BLaER1 (cell line): ENCODE data around the gene GTPBP6.
"Not testable (repeated sequence)": the region's sequence is repeated elsewhere in the genome, so short reads cannot be mapped to it uniquely, and the experiment has no call there.

Experiments used
- H3K27ac ChIP-seq: shearing (Covaris generic); formaldehyde crosslinking; 2 replicates; pipeline ENCODE4 v1.8.1; 2022
- H3K27me3 ChIP-seq: shearing (Covaris generic); formaldehyde crosslinking; 2 replicates; pipeline ENCODE4 v1.8.1; 2022
- H3K36me3 ChIP-seq: shearing (Covaris generic); formaldehyde crosslinking; 2 replicates; pipeline ENCODE4 v1.8.1; 2022
- H3K4me1 ChIP-seq: shearing (Covaris generic); formaldehyde crosslinking; 2 replicates; pipeline ENCODE4 v1.8.1; 2022
- H3K4me2 ChIP-seq: shearing (Covaris generic); formaldehyde crosslinking; 2 replicates; pipeline ENCODE4 v1.8.1; 2022
- H3K4me3 ChIP-seq: shearing (Covaris generic); formaldehyde crosslinking; 2 replicates; pipeline ENCODE4 v1.8.1; 2022
- H3K9ac ChIP-seq: shearing (Covaris generic); formaldehyde crosslinking; 2 replicates; pipeline ENCODE4 v1.8.1; 2022
- H3K9me3 ChIP-seq: shearing (Covaris generic); formaldehyde crosslinking; 2 replicates; pipeline ENCODE4 v1.8.1; 2022
- H4K20me1 ChIP-seq: shearing (Covaris generic); formaldehyde crosslinking; 2 replicates; pipeline ENCODE4 v1.8.1; 2022
- Cebpa-rat ChIP-seq: shearing (Covaris generic); IDR thresholded peaks from 2 replicates; pipeline ENCODE4 v1.8.1; 2022

Gene GTPBP6

DNA sequence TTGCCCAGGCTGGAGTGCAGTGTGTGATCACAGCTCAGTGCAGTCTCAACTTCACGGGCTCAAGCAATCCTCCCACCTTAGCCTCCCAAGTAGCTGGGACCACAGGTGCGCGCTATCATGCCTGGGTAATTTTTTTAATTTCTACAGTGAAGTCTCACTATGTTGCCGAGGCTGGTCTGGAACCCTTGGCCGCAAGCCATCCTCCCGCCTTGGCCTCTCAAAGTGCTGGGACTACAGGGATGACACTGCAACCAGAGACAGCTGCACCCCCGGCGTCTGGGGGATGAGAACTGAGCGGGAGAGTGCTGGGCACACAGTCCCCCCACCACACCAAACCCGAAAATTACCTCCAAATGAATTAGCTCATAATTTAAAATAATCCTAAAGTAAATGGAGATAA, 33.1 kb upstream of the GTPBP6 start:
- H3K36me3 ChIP-seq, result peaks cover 74% of the 10 kb centered on the region

DNA sequence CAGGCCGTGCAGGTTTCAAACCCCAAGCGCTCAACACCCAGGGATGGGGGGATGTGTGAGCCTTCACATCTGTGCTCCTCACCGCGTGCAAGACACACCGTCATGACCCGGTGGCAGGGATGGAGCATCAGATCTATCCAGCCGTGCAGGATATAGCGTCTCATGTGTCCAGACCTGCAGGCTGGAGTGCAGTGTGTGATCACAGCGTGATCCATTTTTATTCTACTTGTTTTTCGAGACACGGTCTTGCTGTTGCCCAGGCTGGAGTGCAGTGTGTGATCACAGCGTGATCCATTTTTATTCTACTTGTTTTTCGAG, 32.7 kb upstream of the GTPBP6 start:
- H3K9ac ChIP-seq, H3K27ac ChIP-seq, H3K27me3 ChIP-seq, H3K4me3 ChIP-seq, H3K4me2 ChIP-seq: not testable (repeated sequence)
- H4K20me1 ChIP-seq, result peaks cover 87% of the 10 kb centered on the region; the same call in 1 of the 2 replicates
- H3K4me1 ChIP-seq, result peaks cover 35% of the 10 kb centered on the region
- peaks cover 21% of the 10 kb centered on the region for H3K9me3 ChIP-seq
- peaks cover 79% of the 10 kb centered on the region for H3K36me3 ChIP-seq

More for the DNA sequence above, 33.1 kb upstream of the GTPBP6 start:
- Histone ChIP-seq H3K4me2 (no peak overlapping the region), H3K9me3 (peaks cover 16% of the 10 kb centered on the region), H3K4me3 (no peak overlapping the region), H3K27ac (no peak overlapping the region), H3K9ac (no peak overlapping the region), H3K4me1 (peaks cover 40% of the 10 kb centered on the region), H3K27me3 (no peaks in the 10 kb centered on the region), H4K20me1 (peaks cover 91% of the 10 kb centered on the region; the same call in 1 of the 2 replicates)
- no peak for TF ChIP-seq Cebpa-rat

- Histone ChIP-seq H3K27ac (0 out of 2 replicates have a peak overlapping the region, but pooled peaks have one; percentile 22), H3K9ac (no peak overlapping the region), H3K4me3 (no peak overlapping the region), H4K20me1 (peaks cover 81% of the 10 kb centered on the region; the same call in 1 of the 2 replicates), H3K36me3 (peaks cover 82% of the 10 kb centered on the region), H3K9me3 (peaks cover 24% of the 10 kb centered on the region), H3K4me1 (peaks cover 29% of the 10 kb centered on the region), H3K27me3 (no peaks in the 10 kb centered on the region), H3K4me2 (no peak overlapping the region)
- no peak for TF ChIP-seq Cebpa-rat
Measured at GRCh38 chrX:350534-351323, 32.1 kb upstream of the GTPBP6 start.

- no peak for TF ChIP-seq Cebpa-rat
- H3K4me3 ChIP-seq, result no peak overlapping the region
- H4K20me1 ChIP-seq, result peaks cover 76% of the 10 kb centered on the region; the same call in 1 of the 2 replicates
- H3K9ac ChIP-seq, result no peak overlapping the region
- H3K4me1 ChIP-seq, result peaks cover 24% of the 10 kb centered on the region
- 0 out of 2 replicates have a peak overlapping the region, but pooled peaks have one; percentile 22 for H3K27ac ChIP-seq
- H3K4me2 ChIP-seq, result no peak overlapping the region
- peaks cover 28% of the 10 kb centered on the region for H3K9me3 ChIP-seq
- no peaks in the 10 kb centered on the region for H3K27me3 ChIP-seq
- H3K36me3 ChIP-seq, result peaks cover 86% of the 10 kb centered on the region
Measured at GRCh38 chrX:350148-350533, 31.5 kb upstream of the GTPBP6 start.

- Histone ChIP-seq H3K36me3 (peaks cover 90% of the 10 kb centered on the region), H3K9ac (no peak overlapping the region), H3K27ac (no peak overlapping the region), H3K4me2 (no peak overlapping the region), H4K20me1 (peaks cover 71% of the 10 kb centered on the region; the same call in 1 of the 2 replicates), H3K4me3 (no peak overlapping the region), H3K27me3 (no peaks in the 10 kb centered on the region), H3K9me3 (peaks cover 33% of the 10 kb centered on the region), H3K4me1 (peaks cover 19% of the 10 kb centered on the region)
- no peak for TF ChIP-seq Cebpa-rat
Measured at GRCh38 chrX:349702-350101, 31.1 kb upstream of the GTPBP6 start.

DNA sequence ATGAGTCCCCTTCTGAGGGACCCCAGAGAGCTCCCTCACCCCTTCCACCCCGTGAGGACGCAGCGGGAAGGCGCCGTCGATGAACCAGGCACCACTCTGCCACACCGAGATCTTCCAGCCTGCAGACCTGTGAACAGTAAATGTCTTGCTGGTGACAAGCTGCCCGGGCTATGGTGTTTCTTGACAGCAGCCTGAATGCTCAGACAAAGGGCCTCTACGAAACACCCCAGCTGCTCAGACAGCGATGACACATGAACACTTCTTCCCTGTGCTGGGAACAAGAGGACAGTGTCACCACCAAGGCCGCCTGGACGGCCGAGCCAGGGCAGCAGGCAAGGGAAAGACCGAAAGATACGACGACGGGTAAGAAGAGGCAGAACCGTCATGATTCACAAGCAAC, 30.6 kb upstream of the GTPBP6 start:
- H3K36me3 ChIP-seq, result peaks cover 94% of the 10 kb centered on the region
- peaks cover 38% of the 10 kb centered on the region for H3K9me3 ChIP-seq
- no peaks in the 10 kb centered on the region for H3K27me3 ChIP-seq
- no peak overlapping the region for H3K9ac ChIP-seq
- no peak overlapping the region for H3K4me2 ChIP-seq
- H4K20me1 ChIP-seq, result peaks cover 66% of the 10 kb centered on the region; the same call in 1 of the 2 replicates
- no peak overlapping the region for H3K27ac ChIP-seq
- H3K4me3 ChIP-seq, result no peak overlapping the region
- no peak for TF ChIP-seq Cebpa-rat
- H3K4me1 ChIP-seq, result peaks cover 14% of the 10 kb centered on the region

- Histone ChIP-seq H4K20me1 (peaks cover 60% of the 10 kb centered on the region; the same call in 1 of the 2 replicates), H3K4me1 (peaks cover 10% of the 10 kb centered on the region), H3K27me3 (no peaks in the 10 kb centered on the region), H3K9me3 (peaks cover 44% of the 10 kb centered on the region), H3K9ac (no peak overlapping the region), H3K4me3 (no peak overlapping the region), H3K4me2 (no peak overlapping the region), H3K27ac (no peak overlapping the region), H3K36me3 (peaks cover 92% of the 10 kb centered on the region)
- TF ChIP-seq Cebpa-rat, result no peak
Measured at GRCh38 chrX:348461-349117, 30.0 kb upstream of the GTPBP6 start.

DNA sequence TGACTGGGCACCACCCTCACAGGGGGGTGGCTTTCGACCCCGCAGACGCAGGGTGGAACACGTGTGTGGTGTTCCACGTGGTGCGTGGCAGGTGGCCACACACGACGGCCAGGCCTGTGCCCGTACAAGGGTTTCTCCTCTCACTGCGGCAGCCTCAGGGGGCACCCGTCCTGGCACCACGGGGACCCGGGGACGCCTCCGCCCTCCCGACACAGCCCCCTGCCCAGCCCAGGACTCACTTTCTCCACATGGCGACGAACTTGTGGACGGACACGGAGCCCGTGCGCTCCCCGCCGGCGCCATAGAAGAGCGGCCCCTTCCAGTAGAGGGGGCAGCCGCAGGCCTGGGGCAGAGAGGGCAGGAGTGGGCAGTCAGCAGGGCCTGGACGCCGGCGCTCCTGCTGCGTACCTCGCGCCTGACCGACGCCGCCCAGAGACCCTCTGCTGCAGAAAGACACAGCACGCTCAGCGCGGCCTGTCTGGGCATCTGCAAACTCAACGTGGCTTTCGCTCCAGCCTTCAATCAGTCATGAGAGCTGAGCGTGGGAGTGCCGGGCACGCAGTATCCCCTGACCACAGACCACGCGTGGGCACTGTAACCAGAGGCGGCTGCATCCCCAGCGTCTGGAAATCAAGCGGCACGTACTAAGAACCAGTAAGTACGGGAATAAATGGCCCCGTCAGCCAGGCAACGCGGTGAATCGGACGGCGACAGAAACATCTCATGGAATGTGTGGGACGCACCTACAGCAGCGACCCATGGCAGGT, 28.9 kb upstream of the GTPBP6 start:
- no peaks in the 10 kb centered on the region for H3K27me3 ChIP-seq
- peaks cover 10% of the 10 kb centered on the region for H3K4me1 ChIP-seq
- H3K9ac ChIP-seq, result no peak overlapping the region
- TF ChIP-seq Cebpa-rat, result no peak
- peaks cover 49% of the 10 kb centered on the region; the same call in 1 of the 2 replicates for H4K20me1 ChIP-seq
- no peak overlapping the region for H3K4me3 ChIP-seq
- H3K27ac ChIP-seq, result no peak overlapping the region
- peaks cover 81% of the 10 kb centered on the region for H3K36me3 ChIP-seq
- H3K9me3 ChIP-seq, result peaks cover 46% of the 10 kb centered on the region
- no peak overlapping the region for H3K4me2 ChIP-seq

GRCh38 chrX:346034-346813, 27.6 kb upstream of the GTPBP6 start:
- Histone ChIP-seq H4K20me1 (peaks cover 36% of the 10 kb centered on the region; the same call in 1 of the 2 replicates), H3K27me3 (no peaks in the 10 kb centered on the region), H3K9me3 (peaks cover 56% of the 10 kb centered on the region), H3K27ac (no peak overlapping the region), H3K9ac (no peak overlapping the region), H3K4me2 (no peak overlapping the region), H3K4me1 (peaks cover 10% of the 10 kb centered on the region), H3K4me3 (no peak overlapping the region), H3K36me3 (peaks cover 80% of the 10 kb centered on the region)
- no peak for TF ChIP-seq Cebpa-rat
